IMR-90 (cell line): ENCODE data around the gene ZBTB11. TPM values are rescaled to one million over a fixed set of nuclear protein-coding genes. Genes with fewer than 3 reads are reported as not detected.

Source experiments
- ATAC-seq: fragments of 200-7000 bp; cut with Tn5 transposase; 2 replicates; pipeline ENCODE4 v1.9.1; 2020; ENCODE audit warnings: low read depth, mild to moderate bottlenecking, moderate library complexity
- BruUV-seq: library from RNA; stranded (reverse); fragments of 400-500 nt; replicated peaks from 2 replicates; lab custom pipeline; 2021; lab: Mats Ljungman, UMichigan
- CTCF ChIA-PET: fragments of 300-600 bp; formaldehyde crosslinking; extraction: SDS; loops from one replicate; lab custom pipeline; 2021; ENCODE audit warnings: antibody characterized with exemption; lab: Yijun Ruan, JAX
- POLR2A ChIA-PET: fragments of 300-600 bp; sonication (Branson Sonifier 250); formaldehyde crosslinking; loops from one replicate; lab custom pipeline; 2022; ENCODE audit warnings: antibody characterized with exemption; ENCODE audit not compliant: unreplicated experiment; lab: Charles Lee
- DNase-seq: peaks from one replicate; pipeline ENCODE4 v3.0.0; 2013
- H2AFZ ChIP-seq: replicated peaks from 2 replicates; pipeline ENCODE3; 2013; ENCODE audit warnings: low read length, mild to moderate bottlenecking; ENCODE audit not compliant: poor library complexity
- H2AK5ac ChIP-seq: 2 replicates; pipeline ENCODE4 v1.6.1; 2013; ENCODE audit warnings: low read depth, low read length, inconsistent platforms
- H2AK9ac ChIP-seq: replicated peaks from 2 replicates; pipeline ENCODE3; 2013; ENCODE audit warnings: mild to moderate bottlenecking, low read depth, low read length, moderate library complexity; ENCODE audit not compliant: poor library complexity
- H2BK120ac ChIP-seq: 2 replicates; pipeline ENCODE4 v1.6.1; 2013; ENCODE audit warnings: low read depth, low read length, inconsistent platforms
- H2BK15ac ChIP-seq: 3 replicates; pipeline ENCODE4 v1.6.1; 2013; ENCODE audit warnings: low read depth, low read length, inconsistent platforms
- H2BK20ac ChIP-seq: 2 replicates; pipeline ENCODE4 v1.6.1; 2013; ENCODE audit warnings: low read depth, mild to moderate bottlenecking, inconsistent platforms, low read length, moderate library complexity
- H2BK5ac ChIP-seq: 2 replicates; pipeline ENCODE4 v1.6.1; 2013; ENCODE audit warnings: mild to moderate bottlenecking, low read depth, low read length, inconsistent platforms; ENCODE audit not compliant: poor library complexity, severe bottlenecking
- H3K14ac ChIP-seq: replicated peaks from 2 replicates; pipeline ENCODE4 v1.6.1; 2013; ENCODE audit warnings: low read depth, low read length, inconsistent platforms
- H3K18ac ChIP-seq: 2 replicates; pipeline ENCODE4 v1.6.1; 2013; ENCODE audit warnings: low read depth, low read length, control low read depth
- H3K23ac ChIP-seq: 2 replicates; pipeline ENCODE4 v1.6.1; 2013; ENCODE audit warnings: low read depth, low read length, inconsistent platforms
- H3K27ac ChIP-seq: 2 replicates; pipeline ENCODE4 v1.5.1; 2013; ENCODE audit warnings: mild to moderate bottlenecking, control low read depth, low read length; ENCODE audit not compliant: insufficient read depth
- H3K27me3 ChIP-seq: 2 replicates; pipeline ENCODE4 v1.6.1; 2013; ENCODE audit warnings: low read length; ENCODE audit not compliant: control insufficient read depth, insufficient read depth
- H3K36me3 ChIP-seq: 2 replicates; pipeline ENCODE4 v1.6.1; 2013; ENCODE audit warnings: low read length, mixed read lengths; ENCODE audit not compliant: control insufficient read depth, insufficient read depth
- H3K4ac ChIP-seq: 2 replicates; pipeline ENCODE4 v1.6.1; 2013; ENCODE audit warnings: low read depth, low read length, inconsistent platforms
- H3K4me1 ChIP-seq: 2 replicates; pipeline ENCODE4 v1.6.1; 2013; ENCODE audit warnings: low read length, mixed read lengths; ENCODE audit not compliant: control insufficient read depth, insufficient read depth
- H3K4me2 ChIP-seq: 2 replicates; pipeline ENCODE4 v1.6.1; 2013; ENCODE audit warnings: low read depth, mild to moderate bottlenecking, control low read depth, low read length, moderate library complexity
- H3K4me3 ChIP-seq: 2 replicates; pipeline ENCODE4 v1.5.1; 2013; ENCODE audit warnings: low read depth, mild to moderate bottlenecking, control low read depth, low read length, moderate library complexity; ENCODE audit not compliant: insufficient read depth
- H3K56ac ChIP-seq: 2 replicates; pipeline ENCODE4 v1.6.1; 2013; ENCODE audit warnings: low read length, inconsistent platforms; ENCODE audit not compliant: insufficient read depth; ENCODE audit errors: extremely low read depth
- H3K79me1 ChIP-seq, 2 experiments: 2 replicates each; pipeline ENCODE4 v1.6.1; 2013; ENCODE audit warnings: low read length in 2 of 2, inconsistent platforms in 1 of 2, low read depth in 1 of 2
- H3K9ac ChIP-seq: 2 replicates; pipeline ENCODE4 v1.6.1; 2013; ENCODE audit warnings: low read depth, low read length, control low read depth
- H3K9me1 ChIP-seq: 2 replicates; pipeline ENCODE4 v1.6.1; 2013; ENCODE audit warnings: low read length, inconsistent platforms; ENCODE audit not compliant: insufficient read depth
- H3K9me3 ChIP-seq: 2 replicates; pipeline ENCODE4 v1.6.1; 2013; ENCODE audit warnings: low read length; ENCODE audit not compliant: control insufficient read depth, insufficient read depth
- H4K20me1 ChIP-seq: 2 replicates; pipeline ENCODE4 v1.6.1; 2013; ENCODE audit warnings: low read length, inconsistent platforms; ENCODE audit not compliant: insufficient read depth
- H4K5ac ChIP-seq: 2 replicates; pipeline ENCODE4 v1.6.1; 2013; ENCODE audit warnings: mild to moderate bottlenecking, low read depth, low read length, control low read depth
- H4K8ac ChIP-seq, 2 experiments: 2 replicates each; pipeline ENCODE4 v1.6.1; 2013; ENCODE audit warnings: low read depth in 2 of 2, low read length in 2 of 2, control low read depth in 1 of 2, inconsistent platforms in 1 of 2
- H4K91ac ChIP-seq: 2 replicates; pipeline ENCODE4 v1.6.1; 2013; ENCODE audit warnings: low read depth, low read length, inconsistent platforms; ENCODE audit not compliant: insufficient read depth
- FOS ChIP-seq: fragments of 150-350 bp; IDR thresholded peaks from 2 replicates; pipeline ENCODE4 v1.6.1; 2016; ENCODE audit warnings: low read depth, low read length
- MAFK ChIP-seq: IDR thresholded peaks from 2 replicates; pipeline ENCODE4 v1.6.1; 2012; ENCODE audit warnings: low read depth, low read length, improper control_type of control experiment
- MAZ ChIP-seq: IDR thresholded peaks from 2 replicates; pipeline ENCODE4 v1.6.1; 2012; ENCODE audit warnings: low read depth, mild to moderate bottlenecking, low read length, improper control_type of control experiment, moderate library complexity, borderline replicate concordance
- NFE2L2 ChIP-seq: fragments of 150-350 bp; IDR thresholded peaks from 2 replicates; pipeline ENCODE4 v1.6.1; 2016; ENCODE audit warnings: low read depth, mild to moderate bottlenecking, low read length
- WGBS, 2 experiments: methylation state at CpG; one replicate each; pipeline versions ENCODE4 v1.1.5 to v1.1.7; 2013; ENCODE audit warnings: missing lambda C conversion rate in 2 of 2; ENCODE audit not compliant: insufficient read length in 1 of 2; ENCODE audit errors: extremely low coverage in 2 of 2; 5-methylcytosine and 5-hydroxymethylcytosine counted together
- dilution Hi-C: fragments of 300-500 bp; cut with HindIII; formaldehyde crosslinking; loops from one replicate; pipeline ENCODE4 v1.14.3; 2018; ENCODE audit warnings: low sequenced_read_pairs; ENCODE audit not compliant: unreplicated experiment
- in situ Hi-C: fragments of 300-500 bp; cut with MboI; formaldehyde crosslinking; loops from 3 replicates; pipeline ENCODE4 v1.14.3; 2019; ENCODE audit warnings: low sequenced_read_pairs, inconsistent platforms, mixed read lengths
- intact Hi-C: fragments of 100-400 bp; cut with micrococcal nuclease; formaldehyde crosslinking; loops from 2 replicates; pipeline ENCODE4 v1.10.0; 2022
- polyA plus RNA-seq, 3 experiments: library from polyadenylated mRNA; depleted of rRNA; stranded (reverse); fragments of >200 nt; gene quantifications; 2 replicates each; pipeline ENCODE4 v1.2.3, GENCODE V29; 2012; ENCODE audit warnings: low replicate concordance in 1 of 3
- total RNA-seq: library from RNA; depleted of rRNA; stranded (reverse); fragments of >200 nt; gene quantifications from 2 replicates; pipeline ENCODE4 v1.2.3, GENCODE V29; 2012

The ZBTB11 gene
- total and polyA plus RNA-seq, 2 of the 4 experiments (the other 2 are of a cell fraction) = 6.0 to 17.2 TPM

GRCh38 chr3:101667844-101668243 lies 9.1 kb downstream of the ZBTB11 start:
- ATAC-seq (no peak), DNase-seq (no peak)
- no peak overlapping the region for H3K4me3 ChIP-seq
- H3K23ac ChIP-seq = no peak overlapping the region
- no peak overlapping the region for H2AK9ac ChIP-seq
- no peak overlapping the region for H2BK120ac ChIP-seq
- dilution Hi-C loops (no loop called here), in situ Hi-C loops (no loop called here), intact Hi-C loops (no loop called here)
- H3K27ac ChIP-seq = no peak overlapping the region
- no CpG with 5 or more reads among the region's 1 CpG for WGBS, 2 experiments
- no peaks in the 10 kb centered on the region for H3K27me3 ChIP-seq
- no peak overlapping the region for H3K14ac ChIP-seq
- peaks cover 20 to 24% of the 10 kb centered on the region in 2 experiments; a peak in 3 of 4 replicates for H3K79me1 ChIP-seq
- H4K91ac ChIP-seq = no peak overlapping the region
- CTCF ChIA-PET = no interaction called here
- H2BK20ac ChIP-seq = no peak overlapping the region
- BruUV-seq = no TSS peak
- POLR2A ChIA-PET = no interaction called here
- no peak overlapping the region for H2BK5ac ChIP-seq
- no peak overlapping the region for H3K18ac ChIP-seq
- no peak overlapping the region for H2AK5ac ChIP-seq
- H2BK15ac ChIP-seq = no peak overlapping the region
- H3K9me1 ChIP-seq = no peaks in the 10 kb centered on the region
- no peaks in the 10 kb centered on the region for H4K20me1 ChIP-seq
- no peak overlapping the region for H3K4me2 ChIP-seq
- H3K9me3 ChIP-seq = no peaks in the 10 kb centered on the region
- no peak overlapping the region for H2AFZ ChIP-seq
- H3K36me3 ChIP-seq = peaks cover 12% of the 10 kb centered on the region
- no peak for TF ChIP-seq MAFK
- TF ChIP-seq FOS = no peak
- TF ChIP-seq NFE2L2 = no peak
- TF ChIP-seq MAZ = no peak
- H3K4me1 ChIP-seq = no peaks in the 10 kb centered on the region
- no peak overlapping the region for H4K5ac ChIP-seq
- H4K8ac ChIP-seq = no peak overlapping the region
- no peak overlapping the region for H3K4ac ChIP-seq
- no peak overlapping the region for H3K56ac ChIP-seq
- H3K9ac ChIP-seq = no peak overlapping the region
